H9 (cell line): ENCODE measurements around the gene KAZN. TPM values are rescaled to one million over a fixed set of nuclear protein-coding genes. Genes with fewer than 3 reads are reported as not detected.

Experiments
- DNase-seq: peaks from one replicate; pipeline ENCODE4 v3.0.0-alpha.2; 2017
- H2AFZ ChIP-seq: one replicate; pipeline ENCODE4 v1.6.1; 2013; ENCODE audit warnings: mild to moderate bottlenecking, low read length, control low read depth, moderate library complexity
- H2AK5ac ChIP-seq: 2 replicates; pipeline ENCODE4 v1.6.1; 2013; ENCODE audit warnings: low read length, control low read depth, mixed read lengths; ENCODE audit not compliant: insufficient read length
- H2BK120ac ChIP-seq: one replicate; pipeline ENCODE4 v1.6.1; 2013; ENCODE audit warnings: low read depth, mild to moderate bottlenecking, low read length, control low read depth, inconsistent platforms; ENCODE audit not compliant: poor library complexity, severe bottlenecking
- H2BK12ac ChIP-seq: 2 replicates; pipeline ENCODE4 v1.6.1; 2013; ENCODE audit warnings: low read length, control low read depth, mixed read lengths, low read depth; ENCODE audit not compliant: insufficient read length
- H2BK15ac ChIP-seq: 2 replicates; pipeline ENCODE4 v1.6.1; 2013; ENCODE audit warnings: low read depth, low read length, control low read depth
- H2BK20ac ChIP-seq: one replicate; pipeline ENCODE4 v1.6.1; 2013; ENCODE audit warnings: low read depth, mild to moderate bottlenecking, low read length, control low read depth, inconsistent platforms; ENCODE audit not compliant: poor library complexity, severe bottlenecking
- H2BK5ac ChIP-seq: 2 replicates; pipeline ENCODE4 v1.6.1; 2013; ENCODE audit warnings: low read length, control low read depth, mixed read lengths; ENCODE audit not compliant: insufficient read length
- H3K14ac ChIP-seq: 2 replicates; pipeline ENCODE4 v1.6.1; 2013; ENCODE audit warnings: low read length, control low read depth; ENCODE audit not compliant: insufficient read depth
- H3K18ac ChIP-seq: 2 replicates; pipeline ENCODE4 v1.6.1; 2013; ENCODE audit warnings: low read depth, mild to moderate bottlenecking, mixed read lengths, low read length, control low read depth; ENCODE audit not compliant: insufficient read length
- H3K23ac ChIP-seq: 2 replicates; pipeline ENCODE4 v1.6.1; 2013; ENCODE audit warnings: low read length, control low read depth, mixed read lengths, low read depth; ENCODE audit not compliant: insufficient read length
- H3K23me2 ChIP-seq: 2 replicates; pipeline ENCODE4 v1.6.1; 2013; ENCODE audit warnings: low read depth, mild to moderate bottlenecking, mixed read lengths, low read length, control low read depth; ENCODE audit not compliant: insufficient read length, poor library complexity, severe bottlenecking
- H3K27ac ChIP-seq: 2 replicates; pipeline ENCODE4 v1.5.1; 2013; ENCODE audit warnings: low read length, control low read depth, mixed read lengths, low read depth; ENCODE audit not compliant: insufficient read length
- H3K27me3 ChIP-seq: 2 replicates; pipeline ENCODE4 v1.6.1; 2013; ENCODE audit warnings: low read length, control low read depth, inconsistent platforms; ENCODE audit not compliant: insufficient read depth
- H3K4ac ChIP-seq: 2 replicates; pipeline ENCODE4 v1.6.1; 2013; ENCODE audit warnings: low read depth, mild to moderate bottlenecking, control low read depth, inconsistent platforms, low read length, moderate library complexity
- H3K4me1 ChIP-seq: 2 replicates; pipeline ENCODE4 v1.6.1; 2013; ENCODE audit warnings: low read length, control low read depth, inconsistent platforms; ENCODE audit not compliant: insufficient read depth
- H3K4me2 ChIP-seq: 2 replicates; pipeline ENCODE4 v1.6.1; 2013; ENCODE audit warnings: low read length, control low read depth, mixed read lengths; ENCODE audit not compliant: insufficient read length, insufficient read depth
- H3K56ac ChIP-seq: 2 replicates; pipeline ENCODE4 v1.6.1; 2013; ENCODE audit warnings: low read depth, mild to moderate bottlenecking, mixed read lengths, low read length, control low read depth; ENCODE audit not compliant: insufficient read length
- H3K79me1 ChIP-seq: 2 replicates; pipeline ENCODE4 v1.6.1; 2013; ENCODE audit warnings: low read depth, mild to moderate bottlenecking, moderate library complexity, low read length, control low read depth, inconsistent platforms; ENCODE audit not compliant: insufficient read depth, poor library complexity, severe bottlenecking
- H3K79me2 ChIP-seq: 2 replicates; pipeline ENCODE4 v1.6.1; 2013; ENCODE audit warnings: low read length, control low read depth, inconsistent platforms; ENCODE audit not compliant: insufficient read depth
- H3K9ac ChIP-seq: 2 replicates; pipeline ENCODE4 v1.6.1; 2013; ENCODE audit warnings: low read length, control low read depth, mixed read lengths; ENCODE audit not compliant: insufficient read length; ENCODE audit errors: extremely low read depth
- H3K9me3 ChIP-seq: one replicate; pipeline ENCODE4 v1.6.1; 2013; ENCODE audit warnings: low read depth, low read length, inconsistent platforms; ENCODE audit not compliant: control insufficient read depth
- H3T11ph ChIP-seq: one replicate; pipeline ENCODE4 v1.6.1; 2013; ENCODE audit warnings: mild to moderate bottlenecking, low read length, control low read depth, inconsistent platforms
- H4K20me1 ChIP-seq: one replicate; pipeline ENCODE4 v1.6.1; 2013; ENCODE audit not compliant: control insufficient read depth, insufficient read length, insufficient read depth
- H4K5ac ChIP-seq: 2 replicates; pipeline ENCODE4 v1.6.1; 2013; ENCODE audit warnings: low read depth, mild to moderate bottlenecking, mixed read lengths, low read length, control low read depth; ENCODE audit not compliant: insufficient read length
- H4K8ac ChIP-seq: replicated peaks from 2 replicates; pipeline ENCODE4 v1.6.1; 2013; ENCODE audit warnings: low read length, control low read depth, mixed read lengths, low read depth; ENCODE audit not compliant: insufficient read length
- H4K91ac ChIP-seq: 2 replicates; pipeline ENCODE4 v1.6.1; 2013; ENCODE audit warnings: low read depth, mild to moderate bottlenecking, moderate library complexity, mixed read lengths, low read length, control low read depth; ENCODE audit not compliant: insufficient read length
- H3K27ac Mint-ChIP-seq, 3 experiments: 2 replicates in 2 of 3; 3 replicates in 1 of 3; pipeline ENCODE4 v1.8.0; 2020 to 2021; ENCODE audit warnings: mixed read lengths in 3 of 3, mild to moderate bottlenecking in 1 of 3, moderate library complexity in 1 of 3
- H3K27me3 Mint-ChIP-seq: 2 replicates; pipeline ENCODE4 v1.8.0; 2021; ENCODE audit warnings: low read depth, mild to moderate bottlenecking, moderate library complexity, mixed read lengths
- H3K36me3 Mint-ChIP-seq, 3 experiments: 2 replicates in 2 of 3; 3 replicates in 1 of 3; pipeline ENCODE4 v1.8.0; 2020 to 2021; ENCODE audit warnings: low read depth in 3 of 3, mixed read lengths in 3 of 3; ENCODE audit not compliant: insufficient read depth in 1 of 3
- H3K4me1 Mint-ChIP-seq, 2 experiments: 2 replicates each; pipeline ENCODE4 v1.8.0; 2020; ENCODE audit warnings: mixed read lengths in 2 of 2
- H3K4me3 Mint-ChIP-seq, 2 experiments: 2 replicates in 1 of 2; 3 replicates in 1 of 2; pipeline ENCODE4 v1.8.0; 2020 to 2021; ENCODE audit warnings: mild to moderate bottlenecking in 2 of 2, mixed read lengths in 2 of 2, moderate library complexity in 1 of 2
- H3K9me3 Mint-ChIP-seq, 2 experiments: 2 replicates in 1 of 2; 3 replicates in 1 of 2; pipeline ENCODE4 v1.8.0; 2020; ENCODE audit warnings: mild to moderate bottlenecking in 2 of 2, mixed read lengths in 2 of 2, moderate library complexity in 1 of 2
- CTCF ChIP-seq: fragments of 200-600 bp; sonication (generic); conservative IDR thresholded peaks from 3 replicates; pipeline ENCODE4 v1.8.0; 2021; ENCODE audit warnings: antibody characterized with exemption, mild to moderate bottlenecking
- WGBS: extraction: QIAGEN DNeasy Blood & Tissue Kit; methylation state at CpG from one replicate; pipeline ENCODE4 v1.1.7; 2013; ENCODE audit warnings: missing lambda C conversion rate, low lambda C conversion rate, mixed read lengths; ENCODE audit not compliant: insufficient read length; ENCODE audit errors: extremely low coverage; 5-methylcytosine and 5-hydroxymethylcytosine counted together
- total RNA-seq: library from RNA; stranded (reverse); gene quantifications from 2 replicates; pipeline ENCODE4 v1.2.1, GENCODE V29; 2021

Gene KAZN
- total RNA-seq, 1 experiment from 2014 or later, result 7.6 TPM

- Histone ChIP-seq H3K9me3 (no peaks in the 10 kb centered on the region), H3K23ac (no peak overlapping the region), H2BK20ac (no peak overlapping the region), H4K8ac (no peak overlapping the region), H2BK12ac (no peak overlapping the region), H3K4ac (no peak overlapping the region), H2BK5ac (no peak overlapping the region), H3K14ac (no peak overlapping the region), H4K5ac (no peak overlapping the region), H3K27ac (no peak overlapping the region), H2BK15ac (no peak overlapping the region), H3K27me3 (no peaks in the 10 kb centered on the region), H2BK120ac (no peak overlapping the region), H3K56ac (no peak overlapping the region), H4K20me1 (no peaks in the 10 kb centered on the region), H3K9ac (no peak overlapping the region), H2AK5ac (no peak overlapping the region), H2AFZ (no peak overlapping the region), H4K91ac (no peak overlapping the region), H3K23me2 (no peaks in the 10 kb centered on the region), H3T11ph (no peak overlapping the region), H3K4me1 (no peaks in the 10 kb centered on the region), H3K18ac (no peak overlapping the region), H3K79me1 (no peaks in the 10 kb centered on the region), H3K79me2 (no peaks in the 10 kb centered on the region), H3K4me2 (no peak overlapping the region)
- Mint-ChIP-seq H3K4me1 (peaks cover 10 to 14% of the 10 kb centered on the region in 2 experiments), H3K4me3 (no peak overlapping the region), H3K36me3 (no peaks in the 10 kb centered on the region), H3K27me3 (no peaks in the 10 kb centered on the region), H3K9me3 (no peaks in the 10 kb centered on the region; a peak in 1 of 5 replicates), H3K27ac (0 out of 7 replicates have a peak overlapping the region, but pooled peaks of 1 of the 3 experiments have one; percentile 19)
- no CpG with 5 or more reads among the region's 2 CpGs for WGBS
- DNase-seq, result no peak
- no peak for TF ChIP-seq CTCF
Measured at GRCh38 chr1:14661222-14661621, 62.7 kb downstream of the KAZN start.
